ENCODE results near the gene VPS11.
A peak's percentile ranks its signal among the peaks of the same experiment; 100 is the strongest.

The VPS11 gene

DNA sequence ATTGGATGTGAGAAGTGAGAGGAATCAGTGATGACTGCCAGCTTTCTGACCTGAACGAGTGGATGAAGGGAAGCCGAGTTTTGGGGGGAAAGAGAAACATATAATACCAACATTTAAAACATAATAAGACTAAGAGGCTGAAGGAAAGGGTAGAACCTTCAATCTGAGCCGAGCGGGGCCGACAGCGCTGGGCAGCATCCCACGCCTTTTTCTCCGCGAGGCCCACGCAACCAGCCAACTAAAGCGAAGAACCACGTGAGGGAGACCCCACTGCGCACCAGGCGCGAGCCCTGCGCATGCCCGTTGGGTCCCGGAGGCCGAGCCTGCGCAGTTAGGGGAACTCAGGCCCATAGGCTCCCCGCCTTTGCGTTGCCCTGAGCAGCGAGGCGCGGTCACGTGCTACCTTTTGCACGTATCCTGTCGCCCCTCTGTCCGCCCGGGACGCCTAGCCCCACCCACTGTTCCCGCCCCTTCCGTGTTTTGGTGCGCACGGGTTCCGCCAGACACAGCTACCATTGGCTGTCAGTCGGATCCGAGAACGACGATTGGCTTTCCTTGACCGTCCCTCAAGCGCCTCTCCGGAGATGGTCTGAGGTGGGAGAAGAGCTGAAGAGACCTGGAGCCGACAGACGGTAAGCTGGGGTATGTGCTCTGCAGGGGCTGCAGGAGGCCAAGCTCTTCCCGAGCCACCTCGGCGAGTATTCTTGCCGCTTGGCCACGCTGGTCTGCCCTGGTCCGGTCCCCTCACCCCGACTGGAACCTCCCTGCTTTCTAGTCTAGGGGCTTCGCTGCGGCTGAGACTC, 53.6 kb downstream of the VPS11 start, which contains the start of gene HINFP:
HINFP (plus strand) TSS at position 573 of the 803 bp plus-strand sequence. CDS start 5,365 bp downstream, outside the sequence.
- peak; percentile 100 for DNase-seq (ENCODE audit: low read depth)
- TF ChIP-seq, protein P1, sequence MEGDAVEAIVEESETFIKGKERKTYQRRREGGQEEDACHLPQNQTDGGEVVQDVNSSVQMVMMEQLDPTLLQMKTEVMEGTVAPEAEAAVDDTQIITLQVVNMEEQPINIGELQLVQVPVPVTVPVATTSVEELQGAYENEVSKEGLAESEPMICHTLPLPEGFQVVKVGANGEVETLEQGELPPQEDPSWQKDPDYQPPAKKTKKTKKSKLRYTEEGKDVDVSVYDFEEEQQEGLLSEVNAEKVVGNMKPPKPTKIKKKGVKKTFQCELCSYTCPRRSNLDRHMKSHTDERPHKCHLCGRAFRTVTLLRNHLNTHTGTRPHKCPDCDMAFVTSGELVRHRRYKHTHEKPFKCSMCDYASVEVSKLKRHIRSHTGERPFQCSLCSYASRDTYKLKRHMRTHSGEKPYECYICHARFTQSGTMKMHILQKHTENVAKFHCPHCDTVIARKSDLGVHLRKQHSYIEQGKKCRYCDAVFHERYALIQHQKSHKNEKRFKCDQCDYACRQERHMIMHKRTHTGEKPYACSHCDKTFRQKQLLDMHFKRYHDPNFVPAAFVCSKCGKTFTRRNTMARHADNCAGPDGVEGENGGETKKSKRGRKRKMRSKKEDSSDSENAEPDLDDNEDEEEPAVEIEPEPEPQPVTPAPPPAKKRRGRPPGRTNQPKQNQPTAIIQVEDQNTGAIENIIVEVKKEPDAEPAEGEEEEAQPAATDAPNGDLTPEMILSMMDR (conservative IDR thresholded peaks at IDR 0.05; ENCODE audit: low read depth, low read length), result no peak
- peak within 1 kb of the TSS; percentile 79 for H3K4me3 ChIP-seq (ENCODE audit: low read depth, low read length)

DNA sequence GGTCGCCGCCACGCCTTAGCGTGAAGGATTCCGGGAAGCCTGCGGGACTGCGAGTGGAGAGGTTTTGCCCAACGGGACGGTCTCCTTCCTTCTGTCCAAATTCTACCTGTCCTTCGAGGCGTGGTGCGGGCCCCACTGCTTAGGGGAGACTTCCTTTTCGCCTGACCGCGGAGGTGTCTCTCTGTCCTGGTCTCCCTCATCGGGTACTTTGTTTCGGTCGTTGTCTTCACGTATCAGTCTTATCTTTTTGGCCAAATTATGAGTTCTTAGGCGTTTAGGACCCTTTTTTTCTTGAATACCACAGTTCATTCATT, 54.1 kb downstream of the VPS11 start:
- no peak for DNase-seq (ENCODE audit: low read depth)
- H3K4me3 ChIP-seq (ENCODE audit: low read depth, low read length), result peak overlapping the region; percentile 79
- TF ChIP-seq, protein P1 (conservative IDR thresholded peaks at IDR 0.05; ENCODE audit: low read depth, low read length), result no peak

DNA sequence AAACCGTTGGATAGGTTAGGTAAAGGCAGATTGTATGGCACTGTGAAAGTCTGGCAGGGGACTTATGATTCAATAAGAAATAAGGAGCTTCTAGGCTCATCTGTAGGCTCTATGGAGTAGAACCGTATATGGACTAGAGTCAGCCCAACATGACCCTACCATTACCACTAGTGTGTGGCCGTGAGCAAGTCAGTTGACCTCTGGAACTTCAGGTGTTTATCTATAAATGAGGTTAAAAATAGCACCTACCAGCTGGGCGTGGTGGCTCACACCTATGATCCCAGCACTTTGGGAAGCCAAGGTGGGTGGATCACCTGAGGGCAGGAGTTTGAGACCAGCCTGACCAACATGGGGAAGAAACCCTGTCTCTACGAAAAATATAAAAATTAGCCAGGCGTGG, 58.2 kb downstream of the VPS11 start:
- TF ChIP-seq, protein P1 (conservative IDR thresholded peaks at IDR 0.05; ENCODE audit: low read depth, low read length), result no peak
- no peak overlapping the region for H3K4me3 ChIP-seq (ENCODE audit: low read depth, low read length)

DNA sequence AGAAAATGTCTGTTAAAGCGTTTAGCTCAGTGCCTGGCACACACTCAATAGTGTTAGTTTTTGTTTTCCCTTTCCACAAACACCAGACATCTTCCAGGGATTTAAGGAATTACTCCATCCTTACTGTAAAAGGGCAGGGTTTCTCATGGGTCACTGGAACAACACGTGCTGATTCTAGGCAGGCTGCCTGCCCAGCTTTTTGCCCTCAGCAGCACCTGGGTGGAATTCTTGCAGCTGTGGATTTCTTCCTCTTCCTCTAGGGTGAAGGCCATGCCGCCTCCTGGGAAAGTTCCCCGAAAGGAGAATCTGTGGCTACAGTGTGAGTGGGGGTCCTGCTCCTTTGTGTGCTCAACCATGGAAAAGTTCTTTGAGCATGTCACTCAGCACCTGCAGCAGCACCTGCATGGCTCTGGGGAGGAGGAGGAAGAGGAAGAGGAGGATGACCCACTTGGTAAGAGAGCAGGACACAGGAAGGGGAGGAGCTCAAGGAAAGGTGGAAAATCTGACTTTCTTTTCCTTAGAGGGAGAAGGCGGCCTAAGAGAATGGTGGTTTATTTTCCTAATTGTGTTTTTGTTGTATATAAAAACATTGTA, 59.2 kb downstream of the VPS11 start:
- TF ChIP-seq, protein P1 (conservative IDR thresholded peaks at IDR 0.05; ENCODE audit: low read depth, low read length), result no peak
- DNase-seq (ENCODE audit: low read depth), result no peak
- no peak overlapping the region for H3K4me3 ChIP-seq (ENCODE audit: low read depth, low read length)

More for the DNA sequence above, 58.2 kb downstream of the VPS11 start:
- DNase-seq (ENCODE audit: low read depth), result no peak

DNA sequence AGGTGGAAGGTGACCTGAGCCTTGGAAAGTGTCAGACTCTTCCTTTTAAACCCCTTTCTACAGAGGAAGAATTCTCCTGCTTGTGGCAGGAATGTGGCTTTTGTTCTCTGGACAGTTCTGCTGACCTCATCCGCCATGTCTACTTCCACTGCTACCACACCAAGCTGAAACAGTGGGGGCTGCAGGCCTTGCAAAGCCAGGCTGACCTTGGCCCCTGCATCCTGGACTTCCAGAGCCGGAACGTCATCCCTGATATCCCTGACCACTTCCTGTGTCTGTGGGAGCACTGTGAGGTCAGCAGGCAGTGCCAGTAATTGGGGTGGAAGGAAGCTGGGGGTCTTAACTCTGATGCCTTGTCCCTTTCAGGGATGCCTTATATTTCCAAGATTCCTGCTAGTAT, 63.0 kb downstream of the VPS11 start:
- peak; percentile 41 for DNase-seq (ENCODE audit: low read depth)
- TF ChIP-seq, protein P1 (conservative IDR thresholded peaks at IDR 0.05; ENCODE audit: low read depth, low read length), result no peak
- no peak overlapping the region for H3K4me3 ChIP-seq (ENCODE audit: low read depth, low read length)
